Neuronal stem cell (in vitro differentiated cells): ENCODE measurements around the gene EYA3.

Experiments
- DNase-seq: peaks from one replicate; pipeline ENCODE4 v3.0.0-alpha.2; 2013; ENCODE audit warnings: low spot score
- H2AFZ ChIP-seq: one replicate; pipeline ENCODE4 v1.6.1; 2013; ENCODE audit warnings: mild to moderate bottlenecking, low read length, inconsistent platforms
- H2AK5ac ChIP-seq: 2 replicates; pipeline ENCODE4 v1.6.1; 2013; ENCODE audit warnings: low read depth, mild to moderate bottlenecking, inconsistent platforms, low read length, moderate library complexity, mixed read lengths
- H2BK120ac ChIP-seq: 2 replicates; pipeline ENCODE4 v1.6.1; 2013; ENCODE audit warnings: low read depth, mild to moderate bottlenecking, inconsistent platforms, low read length, moderate library complexity, mixed read lengths
- H2BK12ac ChIP-seq: one replicate; pipeline ENCODE4 v1.6.1; 2013; ENCODE audit warnings: low read length, inconsistent platforms
- H2BK15ac ChIP-seq: 2 replicates; pipeline ENCODE4 v1.6.1; 2013; ENCODE audit warnings: mild to moderate bottlenecking, low read length, inconsistent platforms, mixed read lengths
- H2BK5ac ChIP-seq: one replicate; pipeline ENCODE4 v1.6.1; 2013; ENCODE audit warnings: inconsistent platforms, mild to moderate bottlenecking, low read length, moderate library complexity
- H3K14ac ChIP-seq: one replicate; pipeline ENCODE4 v1.6.1; 2013; ENCODE audit warnings: low read length, inconsistent platforms
- H3K18ac ChIP-seq: 2 replicates; pipeline ENCODE4 v1.6.1; 2013; ENCODE audit warnings: low read length, inconsistent platforms
- H3K23ac ChIP-seq: 2 replicates; pipeline ENCODE4 v1.6.1; 2013; ENCODE audit warnings: low read depth, mild to moderate bottlenecking, mixed read lengths, low read length, inconsistent platforms; ENCODE audit not compliant: poor library complexity
- H3K27ac ChIP-seq: replicated peaks from 3 replicates; pipeline ENCODE4 v1.5.1; 2013; ENCODE audit warnings: low read length, inconsistent platforms
- H3K27me3 ChIP-seq, 3 experiments: 2 replicates each; pipeline ENCODE4 v1.6.1; 2013; ENCODE audit warnings: low read length in 3 of 3, mild to moderate bottlenecking in 2 of 3, inconsistent platforms in 1 of 3, low read depth in 1 of 3, mixed read lengths in 1 of 3, moderate library complexity in 1 of 3; ENCODE audit not compliant: control insufficient read depth in 3 of 3, insufficient read depth in 3 of 3
- H3K36me3 ChIP-seq, 2 donors: replicated peaks in 1 of 2; 2 replicates each; pipeline ENCODE4 v1.6.1; 2013; ENCODE audit warnings: low read length in 2 of 2; ENCODE audit not compliant: control insufficient read depth in 2 of 2, insufficient read depth in 2 of 2
- H3K4ac ChIP-seq: 2 replicates; pipeline ENCODE4 v1.6.1; 2013; ENCODE audit warnings: inconsistent platforms, mild to moderate bottlenecking, low read length, moderate library complexity
- H3K4me1 ChIP-seq, 2 donors: 1 replicate in 1 of 2; 2 replicates in 1 of 2; pipeline ENCODE4 v1.6.1; 2013; ENCODE audit warnings: low read length in 2 of 2, low read depth in 1 of 2; ENCODE audit not compliant: control insufficient read depth in 2 of 2, insufficient read depth in 1 of 2
- H3K4me2 ChIP-seq: one replicate; pipeline ENCODE4 v1.6.1; 2013; ENCODE audit warnings: mild to moderate bottlenecking, low read length, inconsistent platforms; ENCODE audit not compliant: insufficient read depth, poor library complexity, severe bottlenecking
- H3K4me3 ChIP-seq, 2 donors: 2 replicates each; pipeline ENCODE4 v1.5.1; 2013; ENCODE audit warnings: low read length in 2 of 2, mild to moderate bottlenecking in 2 of 2, inconsistent platforms in 1 of 2, moderate library complexity in 1 of 2
- H3K79me1 ChIP-seq: one replicate; pipeline ENCODE4 v1.6.1; 2013; ENCODE audit warnings: low read depth, mild to moderate bottlenecking, inconsistent platforms, low read length, moderate library complexity
- H3K9ac ChIP-seq: one replicate; pipeline ENCODE4 v1.6.1; 2013; ENCODE audit warnings: mild to moderate bottlenecking, low read depth, low read length, inconsistent platforms; ENCODE audit not compliant: poor library complexity
- H3K9me3 ChIP-seq, 2 donors: replicated peaks in 1 of 2; 2 replicates each; pipeline versions ENCODE3 to v1.6.1; 2013; ENCODE audit warnings: low read length in 2 of 2, mild to moderate bottlenecking in 2 of 2, inconsistent platforms in 1 of 2, low read depth in 1 of 2, mixed read lengths in 1 of 2, moderate library complexity in 1 of 2; ENCODE audit not compliant: control insufficient read depth in 2 of 2, insufficient read depth in 1 of 2
- H4K8ac ChIP-seq: one replicate; pipeline ENCODE4 v1.6.1; 2013; ENCODE audit warnings: low read depth, mild to moderate bottlenecking, inconsistent platforms, low read length, moderate library complexity
- H4K91ac ChIP-seq: one replicate; pipeline ENCODE4 v1.6.1; 2013; ENCODE audit warnings: low read length, low read depth, mild to moderate bottlenecking, inconsistent platforms; ENCODE audit not compliant: poor library complexity
- WGBS, 2 donors: extraction: QIAGEN DNeasy Blood & Tissue Kit; methylation state at CpG; one replicate each; pipeline ENCODE4 v1.1.7; 2013; ENCODE audit warnings: missing lambda C conversion rate in 2 of 2, mixed read lengths in 1 of 2; ENCODE audit not compliant: insufficient read length in 2 of 2, insufficient replicate concordance in 1 of 2; ENCODE audit errors: extremely low coverage in 2 of 2; 5-methylcytosine and 5-hydroxymethylcytosine counted together

EYA3 gene

DNA sequence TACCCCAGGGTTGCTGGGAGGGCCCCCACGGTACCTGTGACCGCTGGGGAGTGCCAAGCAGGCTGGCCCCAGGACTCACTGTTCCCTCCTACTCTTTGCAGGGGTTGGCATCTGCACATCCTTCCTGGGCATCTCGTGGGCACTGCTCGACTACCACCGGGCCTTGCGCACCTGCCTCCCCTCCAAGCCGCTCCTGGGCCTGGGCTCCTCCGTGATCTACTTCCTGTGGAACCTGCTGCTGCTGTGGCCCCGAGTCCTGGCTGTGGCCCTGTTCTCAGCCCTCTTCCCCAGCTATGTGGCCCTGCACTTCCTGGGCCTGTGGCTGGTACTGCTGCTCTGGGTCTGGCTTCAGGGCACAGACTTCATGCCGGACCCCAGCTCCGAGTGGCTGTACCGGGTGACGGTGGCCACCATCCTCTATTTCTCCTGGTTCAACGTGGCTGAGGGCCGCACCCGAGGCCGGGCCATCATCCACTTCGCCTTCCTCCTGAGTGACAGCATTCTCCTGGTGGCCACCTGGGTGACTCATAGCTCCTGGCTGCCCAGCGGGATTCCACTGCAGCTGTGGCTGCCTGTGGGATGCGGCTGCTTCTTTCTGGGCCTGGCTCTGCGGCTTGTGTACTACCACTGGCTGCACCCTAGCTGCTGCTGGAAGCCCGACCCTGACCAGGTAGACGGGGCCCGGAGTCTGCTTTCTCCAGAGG lies 121.9 kb downstream of the EYA3 start:
- Histone ChIP-seq H3K79me1 (no peaks in the 10 kb centered on the region), H3K14ac (no peak overlapping the region), H3K4ac (no peak overlapping the region), H4K8ac (no peak overlapping the region), H2AK5ac (no peak overlapping the region), H3K9ac (no peak overlapping the region), H3K36me3 (peaks cover 9 to 19% of the 10 kb centered on the region in 2 donors), H3K18ac (no peak overlapping the region), H2AFZ (no peak overlapping the region), H3K27ac (no peak overlapping the region), H3K4me3 (peak overlapping the region in 1 of 2 donors; percentile 47), H3K9me3 (no peaks in the 10 kb centered on the region), H3K4me2 (no peak overlapping the region), H2BK120ac (no peak overlapping the region), H2BK15ac (no peak overlapping the region), H2BK12ac (no peak overlapping the region), H2BK5ac (no peak overlapping the region), H3K27me3 (no peaks in the 10 kb centered on the region), H3K4me1 (no peaks in the 10 kb centered on the region), H4K91ac (no peak overlapping the region), H3K23ac (peak overlapping the region; percentile 73)
- WGBS, 2 donors: no CpG with 5 or more reads among the region's 24 CpGs
- DNase-seq: no peak

DNA sequence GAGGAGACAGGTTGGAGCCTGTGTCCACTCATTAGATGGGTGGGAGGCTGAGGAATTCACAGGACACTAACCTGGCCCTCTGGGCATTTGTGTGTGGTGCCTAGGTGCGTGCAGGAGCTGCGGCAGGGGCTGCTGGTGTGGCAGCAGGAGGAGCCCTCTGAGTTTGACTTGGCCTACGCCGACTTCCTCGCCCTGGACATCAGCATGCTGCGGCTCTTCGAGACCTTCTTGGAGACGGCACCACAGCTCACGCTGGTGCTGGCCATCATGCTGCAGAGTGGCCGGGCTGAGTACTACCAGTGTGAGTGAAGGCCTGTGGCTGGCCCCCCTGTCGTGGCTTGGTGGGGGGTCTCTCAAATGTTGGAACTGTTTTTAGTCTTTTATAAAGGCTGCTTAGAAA lies 125.0 kb downstream of the EYA3 start:
- H3K9ac ChIP-seq: no peak overlapping the region
- no peak overlapping the region for H3K27ac ChIP-seq
- DNase-seq: no peak
- H3K79me1 ChIP-seq: no peaks in the 10 kb centered on the region
- H3K14ac ChIP-seq: no peak overlapping the region
- no peak overlapping the region for H2BK15ac ChIP-seq
- no peak overlapping the region for H3K4me2 ChIP-seq
- H3K27me3 ChIP-seq: peaks cover 0 to 3% (median 0%) of the 10 kb centered on the region in 3 experiments
- no peak overlapping the region for H2BK12ac ChIP-seq
- H2BK5ac ChIP-seq: no peak overlapping the region
- no peak overlapping the region for H2AFZ ChIP-seq
- H3K36me3 ChIP-seq: peaks cover 0 to 15% of the 10 kb centered on the region in 2 donors
- H3K18ac ChIP-seq: no peak overlapping the region
- H3K9me3 ChIP-seq: no peaks in the 10 kb centered on the region
- no peak overlapping the region for H3K4me3 ChIP-seq
- H3K4me1 ChIP-seq: peaks cover 0 to 8% of the 10 kb centered on the region in 2 donors
- H2BK120ac ChIP-seq: no peak overlapping the region
- H3K4ac ChIP-seq: no peak overlapping the region
- H3K23ac ChIP-seq: no peak overlapping the region
- H4K8ac ChIP-seq: no peak overlapping the region
- H2AK5ac ChIP-seq: no peak overlapping the region
- H4K91ac ChIP-seq: no peak overlapping the region
- no CpG with 5 or more reads among the region's 11 CpGs for WGBS, 2 donors

DNA sequence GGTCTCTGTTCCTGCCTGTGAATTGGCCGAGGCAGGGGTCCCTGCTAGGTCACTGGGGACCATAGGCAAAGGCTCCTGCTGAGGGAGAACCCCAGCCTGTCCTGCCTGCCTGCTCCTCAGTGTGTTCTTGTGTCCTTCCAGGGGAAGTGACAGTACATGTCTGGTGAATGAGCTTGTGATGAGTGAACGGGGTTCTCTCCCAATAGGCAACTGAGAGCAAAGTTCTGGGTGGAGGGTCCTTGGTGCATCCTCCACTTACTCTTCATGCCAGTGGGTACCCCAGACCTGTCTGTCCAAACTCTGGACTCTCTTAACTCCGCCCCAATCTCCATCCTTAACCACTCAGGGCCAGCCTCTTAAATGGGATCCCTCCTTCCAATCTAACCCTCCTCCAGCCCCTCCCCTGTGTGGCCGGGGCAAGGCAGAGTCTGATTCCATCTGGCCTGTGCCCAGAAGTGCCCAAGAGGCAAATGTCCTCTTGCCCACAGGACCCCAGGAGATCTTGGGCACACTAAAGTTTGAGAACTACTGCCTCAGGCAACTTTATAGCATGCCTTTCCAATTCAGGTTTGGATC lies 126.7 kb downstream of the EYA3 start:
- H2AK5ac ChIP-seq: no peak overlapping the region
- no peak overlapping the region for H3K27ac ChIP-seq
- peaks cover 0 to 5% of the 10 kb centered on the region in 2 donors for H3K36me3 ChIP-seq
- H3K18ac ChIP-seq: no peak overlapping the region
- no peak overlapping the region for H2BK15ac ChIP-seq
- no peak overlapping the region for H4K91ac ChIP-seq
- peak overlapping the region; percentile 66 for H2AFZ ChIP-seq
- H3K23ac ChIP-seq: no peak overlapping the region
- H3K14ac ChIP-seq: no peak overlapping the region
- H3K4me1 ChIP-seq: peaks cover 0 to 8% of the 10 kb centered on the region in 2 donors
- H3K9ac ChIP-seq: peak overlapping the region; percentile 45
- H2BK12ac ChIP-seq: no peak overlapping the region
- DNase-seq: no peak
- H2BK120ac ChIP-seq: no peak overlapping the region
- no CpG with 5 or more reads among the region's 4 CpGs for WGBS, 2 donors
- H2BK5ac ChIP-seq: no peak overlapping the region
- no peak overlapping the region for H3K4me3 ChIP-seq
- no peaks in the 10 kb centered on the region for H3K9me3 ChIP-seq
- peaks cover 0 to 3% (median 0%) of the 10 kb centered on the region in 3 experiments for H3K27me3 ChIP-seq
- no peaks in the 10 kb centered on the region for H3K79me1 ChIP-seq
- no peak overlapping the region for H3K4me2 ChIP-seq
- H3K4ac ChIP-seq: no peak overlapping the region
- H4K8ac ChIP-seq: no peak overlapping the region

DNA sequence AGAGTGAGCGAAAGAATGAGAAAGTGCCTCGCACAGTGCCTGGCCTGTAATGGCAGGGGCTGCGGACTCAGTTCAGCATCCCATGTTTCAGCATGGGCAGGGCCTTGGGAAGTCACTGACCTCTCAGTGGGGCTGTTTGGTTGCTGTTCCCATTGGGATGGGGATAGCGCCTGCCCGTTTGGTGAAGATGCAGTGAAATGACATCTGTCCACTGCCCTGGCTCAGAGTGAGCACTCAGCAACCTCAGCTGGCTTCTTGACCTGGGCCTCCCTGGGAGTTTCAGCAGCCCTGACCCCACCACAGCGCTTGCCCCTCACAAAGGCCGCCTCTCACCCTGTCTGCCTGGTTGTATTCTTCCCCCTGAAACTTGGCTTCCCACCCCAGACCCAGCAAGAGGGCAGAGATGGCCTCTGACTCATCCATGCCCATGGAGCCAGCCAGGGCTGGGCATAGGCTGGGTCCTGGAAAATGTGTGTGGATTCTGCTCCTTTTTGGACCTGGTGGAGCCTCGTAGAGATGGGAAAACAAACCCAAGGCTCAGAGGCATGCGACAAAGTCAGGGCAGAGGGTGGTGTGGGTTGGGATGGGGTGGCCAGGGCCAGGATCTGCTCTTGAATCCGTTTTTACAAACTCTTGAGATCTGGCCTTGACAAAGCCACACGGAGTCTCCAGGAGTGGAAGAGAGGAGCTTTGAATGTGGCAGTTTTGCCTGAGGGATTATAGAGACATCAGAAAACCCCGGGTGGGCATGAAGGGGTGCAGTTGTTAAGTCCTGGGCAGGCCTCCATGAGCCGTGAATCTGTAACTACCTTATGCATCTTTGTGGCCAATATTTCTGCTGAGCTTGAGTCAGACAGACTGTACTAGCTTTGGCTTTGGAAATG lies 127.4 kb downstream of the EYA3 start:
- H2BK5ac ChIP-seq: no peak overlapping the region
- no CpG with 5 or more reads among the region's 13 CpGs for WGBS, 2 donors

More for the DNA sequence above, 127.4 kb downstream of the EYA3 start:
- no peak for DNase-seq
- H3K23ac ChIP-seq: peak overlapping the region; percentile 68
- no peak overlapping the region for H4K8ac ChIP-seq
- H3K18ac ChIP-seq: no peak overlapping the region
- no peaks in the 10 kb centered on the region for H3K9me3 ChIP-seq
- no peak overlapping the region for H2AK5ac ChIP-seq
- H3K4me3 ChIP-seq: no peak overlapping the region
- H2AFZ ChIP-seq: peak overlapping the region; percentile 66
- H3K4me1 ChIP-seq: peaks cover 0 to 8% of the 10 kb centered on the region in 2 donors
- peaks cover 0 to 4% of the 10 kb centered on the region in 2 donors for H3K36me3 ChIP-seq
- peaks cover 0 to 3% (median 0%) of the 10 kb centered on the region in 3 experiments for H3K27me3 ChIP-seq
- H3K27ac ChIP-seq: no peak overlapping the region
- peak overlapping the region; percentile 85 for H3K4me2 ChIP-seq
- no peak overlapping the region for H2BK12ac ChIP-seq
- H4K91ac ChIP-seq: no peak overlapping the region
- H3K9ac ChIP-seq: peak overlapping the region; percentile 45
- no peak overlapping the region for H2BK120ac ChIP-seq
- no peaks in the 10 kb centered on the region for H3K79me1 ChIP-seq
- no peak overlapping the region for H3K4ac ChIP-seq
- no peak overlapping the region for H3K14ac ChIP-seq
- no peak overlapping the region for H2BK15ac ChIP-seq
